Measurements from ENCODE around the gene CLIP2.
"Not testable (repeated sequence)": the region's sequence is repeated elsewhere in the genome, so short reads cannot be mapped to it uniquely, and the experiment has no call there.

CLIP2 gene

DNA sequence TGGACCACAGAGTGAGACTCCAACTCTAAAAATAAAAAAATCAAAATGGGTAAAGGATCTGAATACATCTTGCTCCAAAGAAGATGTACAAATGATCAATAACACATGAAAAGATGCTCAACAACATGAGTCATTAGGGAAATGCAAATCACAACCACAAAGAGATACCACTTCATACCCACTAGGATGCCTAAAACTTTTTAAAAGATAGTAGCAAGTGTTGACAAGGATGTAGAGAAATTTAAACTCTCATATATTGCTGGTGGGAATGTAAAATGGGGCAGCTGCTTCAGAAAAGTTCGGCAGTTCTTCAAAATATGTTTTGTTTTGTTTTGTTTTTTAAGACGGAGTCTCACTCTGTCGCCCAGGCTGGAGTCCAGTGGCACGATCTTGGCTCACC lies 118.8 kb downstream of the CLIP2 start:
- DNase-seq = no peak

DNA sequence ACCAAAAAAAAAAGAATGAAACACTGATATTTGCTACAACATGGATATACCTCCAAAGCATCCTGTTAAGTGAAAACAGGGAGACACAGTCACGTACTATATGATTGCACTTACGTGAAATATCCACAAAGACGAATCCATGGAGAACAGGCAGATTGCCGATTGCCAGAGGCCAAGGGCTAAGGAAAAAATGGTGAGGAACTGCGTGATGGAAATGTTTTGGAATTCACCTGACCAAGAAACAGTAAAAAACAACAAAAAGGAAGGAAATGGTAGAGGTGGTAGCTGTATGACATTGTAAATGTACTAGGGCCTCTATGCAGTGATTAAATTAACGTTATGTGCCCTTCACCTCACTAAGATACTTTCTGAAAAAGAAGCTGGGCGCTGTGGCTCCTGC lies 120.4 kb downstream of the CLIP2 start:
- DNase-seq = no peak

DNA sequence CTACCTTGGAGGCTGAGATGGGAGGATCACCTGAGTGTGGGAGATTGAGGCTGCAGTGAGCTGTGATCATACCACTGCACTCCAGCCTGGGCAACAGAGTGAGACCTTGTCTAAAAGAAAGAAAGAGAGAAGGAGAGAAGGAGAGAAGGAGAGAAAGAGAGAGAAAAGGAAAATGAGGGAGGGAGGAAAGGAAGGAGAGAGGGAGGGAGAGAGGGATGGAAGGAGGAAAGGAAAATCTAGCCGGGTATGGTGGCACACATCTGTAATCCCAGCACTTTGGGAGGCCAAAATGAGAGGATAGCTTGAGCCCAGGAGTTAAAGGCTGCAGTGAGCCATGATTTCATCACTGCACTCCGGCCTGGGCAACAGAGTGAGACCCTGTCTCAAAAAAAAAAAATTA lies 121.6 kb downstream of the CLIP2 start:
- no peak for DNase-seq

DNA sequence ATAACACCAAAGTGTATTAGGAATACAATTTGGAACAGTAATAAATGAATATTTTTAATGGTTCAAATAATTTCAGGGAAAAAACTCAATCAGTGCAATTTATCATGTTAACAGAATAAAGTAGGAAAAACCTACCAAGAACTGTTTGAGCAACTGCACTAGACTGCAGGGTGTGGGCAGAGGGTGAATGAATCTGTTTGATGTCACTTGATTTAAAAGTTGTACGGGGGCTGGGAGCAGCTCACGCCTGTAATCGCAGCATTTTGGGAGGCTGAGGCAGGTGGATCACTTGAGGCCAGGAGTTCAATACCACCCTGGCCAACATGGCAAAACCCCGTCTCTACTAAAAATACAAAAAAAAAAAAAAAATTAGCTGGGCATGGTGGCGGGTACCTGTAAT lies 122.4 kb downstream of the CLIP2 start:
- DNase-seq = not testable (repeated sequence)

DNA sequence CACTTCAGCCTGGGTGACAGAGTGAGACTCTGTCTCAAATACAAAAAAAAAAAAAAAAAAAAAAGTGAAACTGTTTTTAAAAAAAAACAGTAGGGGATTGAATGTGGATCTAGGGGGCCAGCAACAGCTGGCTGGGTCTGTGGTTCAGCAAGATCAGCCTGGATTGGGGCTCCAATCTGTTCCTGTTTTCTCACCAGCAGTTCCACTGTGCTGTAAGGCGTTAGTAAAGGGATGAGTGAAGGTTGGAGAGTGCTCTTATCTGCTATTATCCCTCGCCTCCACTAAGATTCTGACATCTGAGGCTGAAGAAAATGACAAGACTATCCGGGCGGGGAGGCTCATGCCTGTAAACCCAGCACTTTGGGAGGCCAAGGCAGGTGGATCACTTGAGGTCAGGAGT lies 122.8 kb downstream of the CLIP2 start:
- no peak for DNase-seq

DNA sequence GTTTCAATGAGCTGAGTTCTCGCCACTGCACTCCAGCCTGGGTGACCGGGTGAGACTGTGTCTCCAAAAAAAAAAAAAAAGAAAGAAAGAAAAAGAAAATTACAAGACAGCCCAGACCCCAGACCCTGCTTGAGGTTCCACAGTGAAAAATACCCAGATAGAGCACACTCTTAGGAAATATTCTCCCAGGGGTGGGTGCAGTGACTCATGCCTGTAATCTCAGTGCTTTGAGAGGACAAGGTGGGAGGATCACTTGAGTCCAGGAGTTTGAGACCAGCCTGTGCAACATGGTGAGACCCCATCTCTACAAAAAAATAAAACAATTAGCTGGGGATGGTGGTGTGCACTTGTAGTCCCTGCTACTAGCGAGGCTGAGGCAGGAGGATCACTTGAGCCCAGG lies 123.4 kb downstream of the CLIP2 start:
- DNase-seq = no peak

DNA sequence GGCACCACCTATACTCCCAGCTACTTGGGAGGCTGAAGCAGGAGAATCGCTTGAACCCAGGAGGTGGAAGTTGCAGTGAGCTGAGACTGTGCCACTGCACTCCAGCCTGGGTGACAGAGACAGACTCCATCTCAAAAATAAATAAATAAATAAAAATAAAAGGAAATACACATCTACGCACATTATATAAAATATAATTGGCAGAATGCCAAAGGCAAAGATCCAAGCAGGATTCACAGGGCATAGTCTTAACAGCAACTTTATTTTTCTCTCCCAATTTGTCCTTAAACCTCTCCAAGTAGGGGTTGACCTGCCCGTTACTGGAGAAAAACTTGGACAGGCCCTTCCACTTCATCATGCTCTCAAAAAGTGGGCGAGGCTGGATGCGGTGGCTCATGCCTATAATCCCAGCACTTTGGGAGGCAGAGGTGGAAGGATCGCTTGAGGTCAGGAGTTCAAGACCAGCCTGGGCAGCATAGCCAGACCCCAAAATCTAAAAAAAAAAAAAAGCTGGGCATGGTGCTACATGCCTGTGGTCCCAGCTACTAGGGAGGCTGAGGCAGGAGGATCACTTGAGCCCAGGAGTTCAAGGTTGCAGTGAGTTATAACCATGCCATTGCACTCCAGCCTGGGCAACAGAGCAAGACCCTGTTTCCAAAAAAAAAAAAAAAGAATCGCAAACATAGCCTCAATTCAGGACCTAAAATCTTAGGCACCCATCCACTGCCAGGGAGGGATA lies 125.6 kb downstream of the CLIP2 start:
- DNase-seq = not testable (repeated sequence)

DNA sequence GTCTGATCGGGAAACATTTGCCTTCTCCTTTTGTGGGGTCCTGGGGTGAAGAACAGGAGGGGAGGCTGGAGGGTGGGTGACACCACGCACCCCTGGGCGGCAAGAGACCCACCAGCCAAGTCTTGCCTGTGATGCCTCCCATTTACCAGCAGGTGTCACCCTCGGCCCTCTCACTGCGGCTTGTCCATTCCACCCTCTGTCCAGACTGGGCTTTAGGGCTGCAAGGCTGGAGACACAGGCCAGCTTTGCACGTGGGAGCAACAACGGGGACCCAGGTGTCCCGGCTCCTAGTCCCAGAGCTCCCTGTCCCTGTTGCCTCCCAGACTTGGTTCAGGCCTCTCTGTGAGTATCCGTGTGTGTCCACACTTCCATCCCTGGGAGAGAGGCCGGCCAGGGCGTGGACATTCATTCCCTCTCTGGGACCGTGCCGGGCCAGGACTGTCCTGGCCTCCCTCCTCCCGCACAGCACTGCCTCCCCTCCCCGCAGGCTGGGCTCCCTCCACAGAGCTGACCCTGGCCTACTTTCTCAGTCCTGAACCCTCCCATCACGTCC lies 128.3 kb downstream of the CLIP2 start:
- DNase-seq = peak; percentile 41

DNA sequence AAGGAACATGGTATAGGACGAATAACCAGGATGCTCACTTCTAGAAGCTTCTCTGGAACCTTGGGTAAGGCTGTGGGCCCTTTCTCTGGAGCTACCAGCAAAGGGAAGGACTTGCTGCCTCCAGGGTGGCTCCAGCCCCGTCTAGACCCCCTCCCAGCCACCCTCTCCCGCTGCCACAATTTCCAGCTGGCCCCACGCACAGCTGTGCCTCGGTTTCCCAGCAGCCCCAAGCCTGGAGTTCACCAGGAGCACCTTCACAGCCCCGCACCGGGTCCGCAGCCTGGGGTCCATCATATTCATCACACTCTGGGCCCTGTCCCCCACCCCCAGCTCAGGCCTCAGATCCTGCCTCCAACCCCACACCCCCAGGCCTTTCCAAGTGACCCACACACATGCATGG lies 128.9 kb downstream of the CLIP2 start:
- DNase-seq = no peak

DNA sequence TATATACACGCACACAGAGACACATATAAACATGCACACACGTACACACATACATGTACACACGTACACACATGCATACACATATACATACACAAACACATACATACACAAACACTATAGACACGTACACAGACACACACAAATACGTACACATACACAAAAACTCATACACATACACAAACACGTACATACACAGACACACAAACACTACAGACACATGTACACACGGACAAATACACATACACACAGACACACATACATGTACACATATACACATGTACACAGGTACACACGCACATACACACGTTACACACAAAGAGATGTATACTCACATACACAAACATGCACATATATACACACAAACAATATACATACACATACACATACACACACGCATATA lies 129.3 kb downstream of the CLIP2 start:
- no peak for DNase-seq

DNA sequence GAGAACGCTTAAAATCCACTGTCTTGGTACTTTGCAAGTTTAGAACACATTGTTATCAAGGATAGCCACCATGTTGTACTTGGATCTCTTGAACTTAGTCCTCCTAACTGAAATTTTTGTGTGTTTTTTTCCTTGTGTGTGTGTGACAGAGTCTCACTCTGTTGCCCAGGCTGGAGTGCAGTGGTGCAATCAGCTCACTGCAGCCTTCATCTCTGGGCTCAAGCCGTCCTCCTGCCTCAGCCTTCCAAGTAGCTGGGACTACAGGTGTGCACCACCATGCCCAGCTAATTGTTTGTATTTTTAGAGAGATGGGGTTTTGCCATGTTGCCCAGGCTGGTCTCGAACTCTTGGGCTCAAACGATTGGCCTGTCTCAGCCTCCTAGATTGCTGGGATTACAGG lies 130.0 kb downstream of the CLIP2 start:
- not testable (repeated sequence) for DNase-seq

DNA sequence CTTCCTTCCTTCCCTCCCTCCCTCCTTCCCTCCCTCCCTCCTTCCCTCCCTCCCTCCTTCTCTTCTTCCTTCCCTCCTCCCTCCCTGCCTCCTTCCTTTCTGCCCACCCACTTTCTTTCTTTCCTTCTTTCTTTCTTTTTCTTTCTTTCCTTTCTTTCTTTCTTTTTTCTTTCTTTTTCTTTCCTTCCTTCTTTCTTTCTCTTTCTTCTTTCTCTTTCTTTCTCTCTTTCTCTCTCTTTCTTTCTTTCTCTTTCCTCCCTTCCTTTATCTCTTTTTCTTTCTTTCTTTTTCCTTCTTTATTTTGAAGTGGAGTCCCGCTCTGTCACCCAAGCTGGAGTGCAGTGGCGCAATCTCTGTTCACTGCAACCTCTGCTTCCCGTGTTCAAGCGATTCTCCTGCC lies 130.8 kb downstream of the CLIP2 start:
- no peak for DNase-seq

DNA sequence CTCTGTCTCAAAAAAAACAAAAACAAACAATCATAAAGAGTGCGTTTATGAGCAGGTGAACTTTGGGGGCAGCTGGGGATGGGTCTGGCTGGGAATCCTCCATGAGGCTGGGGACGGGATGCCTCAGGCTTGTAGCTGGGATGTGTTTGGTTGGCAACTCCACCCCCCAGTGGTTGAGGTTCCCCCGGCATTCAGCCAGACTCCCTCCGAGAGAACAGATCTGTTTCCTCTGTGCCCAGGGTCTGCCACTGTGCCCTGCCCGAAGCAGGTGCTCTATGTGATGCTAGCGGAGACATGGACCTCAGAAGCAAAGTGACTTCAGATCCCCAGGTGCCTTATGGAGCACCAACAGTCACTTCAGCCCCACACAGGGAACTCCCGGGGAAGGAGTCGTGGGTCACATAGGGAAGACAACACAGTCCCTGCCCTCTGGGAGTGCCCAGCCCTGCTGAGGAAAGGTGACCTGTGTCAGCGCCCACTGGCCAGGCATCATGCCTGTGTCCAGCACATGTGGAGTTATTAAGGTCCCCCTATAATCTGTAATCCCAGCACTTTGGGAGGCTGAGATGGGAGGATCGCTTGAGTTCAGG lies 135.2 kb downstream of the CLIP2 start:
- DNase-seq = no peak

DNA sequence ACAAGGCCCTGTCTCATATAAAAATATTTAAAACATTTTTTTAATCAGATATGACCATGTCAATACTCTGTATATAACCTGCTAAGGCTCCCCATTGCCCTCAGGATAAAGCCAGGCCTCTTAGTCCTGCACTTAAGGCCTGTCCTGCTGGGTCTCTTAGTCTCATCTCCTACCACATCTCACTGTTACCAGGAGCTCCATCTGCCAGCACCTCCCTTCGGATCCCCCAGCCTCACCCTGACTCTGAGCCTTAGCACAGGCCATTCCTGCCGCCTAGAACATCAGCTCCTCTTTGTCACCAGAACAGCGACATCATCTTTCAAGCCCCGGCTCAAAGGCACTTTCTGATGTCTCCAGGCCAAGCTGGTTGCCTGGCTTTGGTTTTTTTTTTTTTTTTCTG lies 138.8 kb downstream of the CLIP2 start:
- DNase-seq = no peak

DNA sequence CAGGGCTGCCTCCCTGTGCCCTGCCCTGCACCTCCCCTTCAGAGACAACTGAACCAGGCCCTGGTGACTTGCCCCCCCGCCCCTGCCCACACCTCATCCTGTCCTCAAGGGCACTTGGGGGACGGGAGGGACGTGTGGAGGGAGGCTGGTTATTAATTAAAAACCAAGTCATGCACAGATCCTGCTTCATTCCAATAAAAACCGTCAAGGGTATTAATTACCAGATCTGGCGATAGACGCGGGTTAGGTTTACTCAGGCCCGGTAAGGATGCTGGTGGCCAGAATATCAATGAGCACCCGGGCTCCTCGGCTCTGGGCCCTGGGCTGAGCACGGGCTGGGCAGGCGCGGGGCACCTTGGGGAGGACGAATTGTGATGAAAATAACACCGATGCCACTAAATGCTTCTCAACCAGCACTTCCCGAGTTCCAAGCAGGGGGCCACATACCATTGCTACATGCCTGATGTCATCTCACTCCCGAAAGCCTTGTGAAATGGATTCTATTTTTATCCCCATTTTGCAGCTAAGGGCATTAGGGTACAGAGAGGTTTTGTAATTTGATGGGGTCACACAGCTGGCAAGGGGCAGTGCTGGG lies 140.0 kb downstream of the CLIP2 start:
- no peak for DNase-seq

DNA sequence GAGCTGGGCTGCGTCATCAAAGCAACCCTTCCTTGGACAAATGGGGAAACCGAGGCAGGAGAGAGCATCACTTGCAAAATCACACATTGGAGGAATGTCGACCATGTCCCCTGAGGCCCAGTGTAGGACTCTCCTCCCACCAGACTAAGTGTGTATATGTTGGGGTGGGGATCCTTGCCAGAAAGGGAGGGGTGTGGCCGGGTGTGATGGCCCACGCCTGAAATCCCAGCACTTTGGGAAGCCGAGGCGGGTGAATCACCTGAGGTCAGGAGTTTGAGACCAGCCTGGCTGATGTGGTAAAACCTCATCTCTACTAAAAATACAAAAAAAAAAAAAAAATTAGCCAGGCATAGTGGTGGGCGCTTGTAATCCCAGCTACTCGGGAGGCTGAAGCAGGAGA lies 141.2 kb downstream of the CLIP2 start:
- not testable (repeated sequence) for DNase-seq

DNA sequence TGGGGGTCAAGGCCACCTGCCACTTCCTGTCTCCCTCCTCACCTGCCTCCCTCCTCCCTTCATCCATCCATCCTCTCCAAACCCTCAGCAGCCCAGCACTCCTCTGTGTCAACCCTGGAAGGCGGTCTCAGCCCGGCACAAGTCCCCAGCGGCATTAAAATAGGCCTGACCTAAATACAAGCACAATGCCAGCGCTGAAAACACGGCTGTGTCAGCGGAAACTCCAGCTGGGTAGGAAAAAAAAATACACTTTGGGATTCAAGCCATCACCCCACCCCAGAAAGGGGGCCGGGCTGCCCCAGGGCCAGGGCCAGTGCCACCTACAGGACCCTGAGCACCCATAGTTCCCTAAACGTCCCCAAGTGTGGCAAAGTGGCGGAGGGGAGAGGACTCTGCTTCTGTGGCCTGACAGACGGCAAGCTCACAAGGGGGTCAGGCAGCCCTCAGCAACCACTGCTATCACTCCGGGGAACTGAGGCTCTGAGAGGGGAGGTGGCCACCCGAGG lies 141.8 kb downstream of the CLIP2 start:
- no peak for DNase-seq

DNA sequence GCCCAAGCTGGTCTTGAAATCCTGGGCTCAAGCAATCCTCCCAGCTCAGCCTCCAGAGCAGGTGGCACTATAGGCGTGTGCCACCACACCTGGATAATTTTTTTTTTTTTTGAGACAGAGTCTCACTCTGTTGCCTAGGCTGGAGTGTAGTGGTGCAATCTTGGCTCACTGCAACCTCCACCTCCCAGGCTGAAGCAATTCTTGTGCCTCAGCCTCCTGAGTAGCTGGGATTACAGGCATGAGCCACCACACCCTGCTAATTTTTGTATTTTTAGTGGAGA lies 148.0 kb downstream of the CLIP2 start:
- not testable (repeated sequence) for DNase-seq

DNA sequence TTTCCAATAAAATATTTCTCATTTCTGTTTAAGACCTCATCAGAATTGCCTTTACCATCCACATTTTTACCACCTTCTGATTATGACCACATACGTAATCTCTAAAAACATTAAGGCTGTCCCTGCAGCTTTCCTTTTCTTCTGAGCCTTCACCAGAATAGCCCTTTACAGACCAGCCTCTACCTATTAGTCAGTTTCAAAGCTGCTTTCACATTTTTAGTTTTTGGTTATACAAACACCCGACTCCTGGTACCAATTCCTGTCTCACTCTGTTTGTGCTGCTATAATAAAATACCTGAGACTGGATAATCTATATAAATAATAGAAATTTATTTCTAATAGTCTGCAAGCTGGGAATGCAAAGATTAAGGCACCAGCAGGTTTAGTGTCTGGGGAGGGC lies 149.1 kb downstream of the CLIP2 start:
- DNase-seq = no peak

DNA sequence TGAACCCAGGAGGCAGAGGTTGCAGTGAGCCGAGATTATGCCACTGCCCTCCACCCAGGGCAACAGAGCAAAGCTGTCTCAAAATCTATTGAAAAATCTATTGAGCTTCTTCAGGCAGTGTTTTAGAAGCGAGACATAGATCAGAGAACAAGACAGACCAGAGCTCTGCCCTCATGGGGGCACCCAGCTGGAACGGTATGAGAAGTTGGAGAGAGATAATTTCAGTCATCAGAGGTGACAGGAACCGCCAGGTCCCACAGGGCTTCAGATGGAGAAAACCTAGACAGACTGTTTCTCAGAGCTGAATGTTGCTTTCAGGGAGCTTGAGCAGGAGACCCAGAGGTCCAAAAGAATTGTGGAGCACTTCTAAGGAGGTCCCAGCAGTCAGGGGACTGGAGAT lies 150.3 kb downstream of the CLIP2 start:
- no peak for DNase-seq

DNA sequence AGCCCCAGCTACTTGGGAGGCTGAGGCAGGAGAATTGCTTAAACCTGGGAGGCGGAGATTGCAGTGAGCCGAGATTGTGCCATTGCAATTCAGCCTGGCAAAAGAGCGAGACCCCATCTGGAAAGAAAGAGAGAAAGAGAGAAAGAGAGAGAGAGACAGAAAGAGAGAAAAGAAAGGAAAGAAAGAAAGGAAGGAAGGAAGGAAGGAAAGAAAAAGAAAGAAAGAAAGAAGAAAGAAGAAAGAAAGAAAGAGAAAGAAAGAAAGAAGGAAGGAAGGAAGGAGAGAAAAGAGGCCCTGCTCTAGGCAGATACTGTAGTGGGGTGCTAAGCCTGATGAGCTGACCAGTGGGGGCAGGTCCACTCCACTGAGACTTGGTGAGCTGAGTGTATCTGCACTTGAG lies 150.9 kb downstream of the CLIP2 start:
- not testable (repeated sequence) for DNase-seq

DNA sequence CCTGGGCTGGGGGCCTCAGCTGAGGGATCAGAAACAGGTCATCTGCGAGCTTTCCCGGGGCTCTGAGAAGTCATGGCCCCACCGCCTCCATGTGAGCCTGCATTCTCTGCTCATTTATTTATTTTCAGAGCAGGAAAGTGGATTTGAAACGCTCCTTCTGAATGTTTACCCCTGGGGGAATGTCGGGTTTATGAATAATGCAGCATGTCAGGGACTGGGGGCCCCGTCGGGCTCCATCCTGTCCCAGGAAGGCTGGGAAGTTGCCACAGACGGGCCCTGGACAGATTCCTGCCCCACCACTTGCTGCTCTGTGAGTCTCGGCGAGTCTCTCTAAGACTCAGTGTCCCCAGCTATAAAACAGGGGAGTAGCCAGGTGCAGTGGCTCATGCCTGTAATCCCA lies 152.6 kb downstream of the CLIP2 start:
- DNase-seq = no peak

DNA sequence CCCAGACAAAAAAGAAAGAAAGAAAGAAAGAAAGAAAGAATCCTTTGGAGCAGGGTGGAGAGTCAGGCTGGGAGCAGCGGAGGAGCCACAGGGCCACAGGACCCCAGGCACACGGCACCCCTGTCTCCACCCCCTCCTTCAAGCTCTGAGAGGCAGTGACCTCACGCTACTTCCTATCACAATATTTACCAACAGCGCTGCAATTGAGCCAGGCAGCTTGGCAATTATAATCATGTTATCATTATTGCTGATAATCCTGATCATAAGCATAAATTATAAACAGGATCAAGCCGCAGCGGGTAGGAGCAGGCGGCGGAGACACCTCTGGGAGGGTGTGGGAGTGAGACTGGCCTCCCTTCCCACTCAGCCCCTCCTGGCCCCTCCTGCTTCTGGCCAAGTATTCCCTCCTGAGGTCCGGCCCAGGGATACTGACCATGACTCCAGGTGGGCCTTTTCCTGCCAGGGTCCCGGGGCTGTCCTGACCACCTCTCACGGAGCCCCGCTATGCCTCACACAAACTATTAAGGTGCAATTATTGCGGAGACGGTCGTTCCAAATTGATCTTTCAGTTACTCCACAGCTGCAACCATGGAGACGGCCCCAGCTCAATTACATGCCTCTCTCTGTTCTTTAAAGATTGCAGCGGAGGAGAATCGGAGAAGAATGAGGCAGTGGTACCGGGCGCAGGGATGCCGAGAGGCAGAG lies 154.5 kb downstream of the CLIP2 start:
- no peak for DNase-seq

DNA sequence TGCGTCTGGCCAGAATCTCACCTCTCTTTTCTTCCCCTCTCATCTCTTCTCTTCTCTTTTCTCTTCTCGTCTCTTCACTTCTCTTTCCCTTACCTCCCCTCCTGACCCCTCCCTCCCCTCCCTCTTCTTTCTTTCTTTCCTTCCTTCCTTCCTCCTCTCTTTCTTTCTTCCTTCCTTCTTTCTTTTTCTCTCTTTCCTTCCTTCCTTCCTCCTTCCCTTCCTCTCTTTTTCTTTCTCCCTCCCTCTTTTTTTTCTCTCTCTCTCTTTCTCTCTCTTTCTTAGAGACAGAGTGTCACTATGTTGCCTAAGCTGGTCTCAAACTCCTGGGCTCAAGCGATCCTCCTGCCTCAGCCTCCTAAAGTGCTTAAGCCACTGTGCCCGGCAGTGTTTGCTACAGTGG lies 159.9 kb downstream of the CLIP2 start:
- DNase-seq = no peak
